HepG2 (cell line): ENCODE results near the gene TSGA10IP. TPM values are rescaled to one million over a fixed set of nuclear protein-coding genes. Genes with fewer than 3 reads are reported as not detected.

Experiments used
- ATF7 ChIP-seq, 2 experiments: fragments of 450-650 bp in 1 of 2; sonication (generic) in 1 of 2; formaldehyde crosslinking in 1 of 2; IDR thresholded peaks; 2 replicates each; pipeline versions ENCODE4 v1.4.0 to v1.6.1; 2016 to 2020; ENCODE audit warnings: antibody characterized with exemption in 1 of 2, mild to moderate bottlenecking in 1 of 2, missing genetic modification reagents in 1 of 2
- CREBL2 ChIP-seq: sonication (generic); formaldehyde crosslinking; IDR thresholded peaks from 2 replicates; pipeline ENCODE4 v1.8.1; 2023; ENCODE audit warnings: missing genetic modification reagents, mild to moderate bottlenecking, borderline replicate concordance
- FOXP4 ChIP-seq: sonication (generic); formaldehyde crosslinking; IDR thresholded peaks from 2 replicates; pipeline ENCODE4 v1.4.0; 2020; ENCODE audit warnings: missing genetic modification reagents
- GMEB1 ChIP-seq: sonication (generic); formaldehyde crosslinking; IDR thresholded peaks from 2 replicates; pipeline ENCODE4 v1.5.1; 2020; ENCODE audit warnings: missing genetic modification reagents, mild to moderate bottlenecking, borderline replicate concordance
- GMEB2 ChIP-seq: IDR thresholded peaks from 2 replicates; pipeline ENCODE4 v1.6.1; 2016; ENCODE audit warnings: missing biosample characterization, missing genetic modification reagents, low read depth
- KLF6 ChIP-seq: IDR thresholded peaks from 2 replicates; pipeline ENCODE4 v1.8.0; 2016; ENCODE audit warnings: missing biosample characterization, missing genetic modification reagents
- LCORL ChIP-seq, 2 experiments: fragments of 450-650 bp in 1 of 2; sonication (generic) in 1 of 2; formaldehyde crosslinking in 1 of 2; IDR thresholded peaks; 2 replicates each; pipeline versions ENCODE4 v1.5.0 to v1.6.1; 2017 to 2020; ENCODE audit warnings: antibody characterized with exemption in 1 of 2, missing genetic modification reagents in 1 of 2
- MXD4 ChIP-seq: IDR thresholded peaks from 2 replicates; pipeline ENCODE4 v1.6.1; 2016; ENCODE audit warnings: mild to moderate bottlenecking, missing biosample characterization, missing genetic modification reagents
- SKIL ChIP-seq: sonication (generic); formaldehyde crosslinking; IDR thresholded peaks from 2 replicates; pipeline ENCODE4 v1.8.0; 2022; ENCODE audit warnings: missing genetic modification reagents, mild to moderate bottlenecking, moderate library complexity, borderline replicate concordance
- SNAPC2 ChIP-seq: sonication (generic); formaldehyde crosslinking; IDR thresholded peaks from 2 replicates; pipeline ENCODE4 v1.8.1; 2022; ENCODE audit warnings: mild to moderate bottlenecking, missing genetic modification reagents
- SRSF9 ChIP-seq: fragments of 200-400 bp; formaldehyde crosslinking; IDR thresholded peaks from 2 replicates; pipeline ENCODE4 v1.6.1; 2018; ENCODE audit warnings: borderline replicate concordance, mild to moderate bottlenecking, low read depth, low read length; ENCODE audit not compliant: insufficient read depth, poor library complexity, severe bottlenecking
- ZBTB33 ChIP-seq: sonication (generic); formaldehyde crosslinking; IDR thresholded peaks from 2 replicates; pipeline ENCODE4 v1.4.0; 2020; ENCODE audit warnings: missing genetic modification reagents
- ZBTB34 ChIP-seq: sonication (generic); formaldehyde crosslinking; IDR thresholded peaks from 2 replicates; pipeline ENCODE4 v1.8.0; 2022; ENCODE audit warnings: mild to moderate bottlenecking, missing genetic modification reagents
- polyA plus RNA-seq, 8 experiments: library from polyadenylated mRNA; depleted of rRNA in 3 of 8; stranded (reverse) in 7 of 8; unstranded in 1 of 8; fragments of >200 nt; fragmentation: Illumina TruSeq in 4 of 8; extraction: Trizol in 4 of 8; gene quantifications; 2 replicates each; pipeline versions ENCODE4 v1.2.1 to v1.2.3, GENCODE V29; 2011 to 2016; ENCODE audit warnings: low read depth in 4 of 8, missing spikeins in 1 of 8, mixed read lengths in 1 of 8; ENCODE audit not compliant: insufficient read depth in 1 of 8
- total RNA-seq, 5 experiments: library from RNA; depleted of rRNA; stranded (reverse); fragments of >200 nt; fragmentation: Illumina TruSeq; extraction: Trizol; gene quantifications; 2 replicates each; pipeline ENCODE4 v1.2.3, GENCODE V29; 2016; ENCODE audit warnings: low read depth in 1 of 5
- TF ChIP-seq, protein P1 (sequence below): sonication (generic); formaldehyde crosslinking; IDR thresholded peaks from 2 replicates; pipeline ENCODE4 v1.8.0; 2022; ENCODE audit warnings: mild to moderate bottlenecking, missing genetic modification reagents, moderate library complexity

Gene TSGA10IP
- total and polyA plus RNA-seq, 2 of the 13 experiments (the other 11 are each of a cell fraction or from before 2014, with no cell fraction given): not detected

- TF ChIP-seq SRSF9: no peak
- TF ChIP-seq FOXP4 (CRISPR knock-in tag): peak; percentile 73
- TF ChIP-seq SNAPC2 (CRISPR knock-in tag): no peak
- TF ChIP-seq, protein P1, sequence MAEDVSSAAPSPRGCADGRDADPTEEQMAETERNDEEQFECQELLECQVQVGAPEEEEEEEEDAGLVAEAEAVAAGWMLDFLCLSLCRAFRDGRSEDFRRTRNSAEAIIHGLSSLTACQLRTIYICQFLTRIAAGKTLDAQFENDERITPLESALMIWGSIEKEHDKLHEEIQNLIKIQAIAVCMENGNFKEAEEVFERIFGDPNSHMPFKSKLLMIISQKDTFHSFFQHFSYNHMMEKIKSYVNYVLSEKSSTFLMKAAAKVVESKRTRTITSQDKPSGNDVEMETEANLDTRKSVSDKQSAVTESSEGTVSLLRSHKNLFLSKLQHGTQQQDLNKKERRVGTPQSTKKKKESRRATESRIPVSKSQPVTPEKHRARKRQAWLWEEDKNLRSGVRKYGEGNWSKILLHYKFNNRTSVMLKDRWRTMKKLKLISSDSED (CRISPR knock-in tag): no peak
- TF ChIP-seq SKIL (CRISPR knock-in tag): no peak
- no peak for TF ChIP-seq KLF6 (CRISPR knock-in tag)
- peak; percentile 23; the same call in 1 of the 2 replicates for TF ChIP-seq ATF7 (IDR thresholded peaks at IDR 0.05)
- no peak for TF ChIP-seq ATF7 (CRISPR knock-in tag; IDR thresholded peaks at IDR 0.05)
- TF ChIP-seq GMEB2 (CRISPR knock-in tag): no peak
- TF ChIP-seq ZBTB33 (CRISPR knock-in tag): no peak
- no peak for TF ChIP-seq MXD4 (CRISPR knock-in tag)
- peak; percentile 32; the same call in 1 of the 2 replicates for TF ChIP-seq GMEB1 (CRISPR knock-in tag)
- TF ChIP-seq ZBTB34 (CRISPR knock-in tag): no peak
- TF ChIP-seq CREBL2: no peak
- peak; percentile 93 for TF ChIP-seq LCORL (IDR thresholded peaks at IDR 0.05)
- peak; percentile 97 for TF ChIP-seq LCORL (CRISPR knock-in tag; IDR thresholded peaks at IDR 0.05)
These were observed 6.8 kb downstream of the TSGA10IP start (continued) for GRCh38 chr11:65952052-65952521.
